SK-N-MC (cell line): Measurements from ENCODE around the gene HIBADH.

ENCODE experiments used
- EZH2 ChIP-seq: fragments of 200-600 bp; sonication (generic); IDR thresholded peaks from one replicate; pipeline ENCODE4 v1.6.1; 2017; ENCODE audit warnings: antibody characterized with exemption
- FOXP2 ChIP-seq: optimal IDR thresholded peaks from 2 replicates; pipeline ENCODE3; 2011; ENCODE audit warnings: mild to moderate bottlenecking, moderate library complexity; ENCODE audit not compliant: insufficient read depth; ENCODE audit errors: extremely low read length, control extremely low read depth
- POLR2AphosphoS5 ChIP-seq: IDR thresholded peaks from 2 replicates; pipeline ENCODE4 v1.6.1; 2012; ENCODE audit warnings: mild to moderate bottlenecking, low read depth, low read length, borderline replicate concordance

DNA sequence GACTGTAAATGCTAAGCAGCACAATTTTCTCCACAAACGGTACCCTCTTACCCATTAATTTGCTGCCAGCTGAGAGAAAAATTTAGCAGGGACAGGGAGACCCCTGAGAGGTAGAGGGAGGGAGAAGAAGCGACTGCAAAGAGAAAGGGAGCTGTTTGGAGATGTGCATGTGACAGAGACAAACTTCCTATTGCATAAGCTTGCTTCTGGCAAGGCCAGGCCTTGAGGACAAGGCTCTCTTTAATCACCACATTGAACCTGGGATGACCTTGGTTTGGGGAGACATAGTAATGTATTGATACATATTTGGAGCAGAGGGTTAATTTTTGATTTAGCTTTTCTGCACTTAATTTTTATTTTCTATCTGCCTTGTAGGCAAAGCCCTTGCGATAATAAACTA lies 31.1 kb upstream of the HIBADH start:
- TF ChIP-seq POLR2AphosphoS5: no peak
- no peak for TF ChIP-seq EZH2
- TF ChIP-seq FOXP2: no peak
